Measurements from ENCODE around the gene GRM4. TPM values are rescaled to one million over a fixed set of nuclear protein-coding genes. Genes with fewer than 3 reads are reported as not detected.

Gene GRM4
- total RNA-seq, 1 experiment from 2014 or later: not detected

DNA sequence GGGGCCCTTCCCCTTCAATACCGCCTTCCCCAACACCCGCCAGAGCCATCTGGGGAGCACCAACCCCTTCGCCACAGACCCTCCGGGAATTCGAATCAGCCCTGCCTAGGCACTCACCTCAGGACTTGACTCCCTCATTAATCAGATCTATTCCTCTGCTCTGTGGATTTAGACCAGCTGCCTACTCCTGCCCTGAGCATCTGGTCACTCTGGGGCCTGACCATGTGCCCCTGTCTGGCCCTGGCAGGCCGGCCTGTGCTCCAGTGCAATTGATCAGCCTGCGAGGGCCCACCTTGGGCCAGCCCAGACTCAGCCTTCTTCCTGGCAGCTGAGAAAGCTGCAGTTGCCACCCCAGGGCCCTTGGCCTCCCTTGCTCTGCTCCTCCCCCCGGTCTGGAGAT is 46.0 kb downstream of the GRM4 start:
- Mint-ChIP-seq H3K9me3 (ENCODE audit: low read depth, unreplicated experiment) (no peaks in the 10 kb centered on the region), H3K4me1 (ENCODE audit: low read depth, unreplicated experiment) (no peaks in the 10 kb centered on the region), H3K4me3 (ENCODE audit: low read depth, unreplicated experiment) (no peak overlapping the region), H3K36me3 (ENCODE audit: insufficient read depth, unreplicated experiment) (no peaks in the 10 kb centered on the region), H3K27me3 (ENCODE audit: unreplicated experiment) (peaks cover 100% of the 10 kb centered on the region), H3K27ac (ENCODE audit: unreplicated experiment) (no peak overlapping the region)
- DNase-seq: no peak
- CTCF ChIA-PET: no interaction called here
- TF ChIP-seq, protein P1, sequence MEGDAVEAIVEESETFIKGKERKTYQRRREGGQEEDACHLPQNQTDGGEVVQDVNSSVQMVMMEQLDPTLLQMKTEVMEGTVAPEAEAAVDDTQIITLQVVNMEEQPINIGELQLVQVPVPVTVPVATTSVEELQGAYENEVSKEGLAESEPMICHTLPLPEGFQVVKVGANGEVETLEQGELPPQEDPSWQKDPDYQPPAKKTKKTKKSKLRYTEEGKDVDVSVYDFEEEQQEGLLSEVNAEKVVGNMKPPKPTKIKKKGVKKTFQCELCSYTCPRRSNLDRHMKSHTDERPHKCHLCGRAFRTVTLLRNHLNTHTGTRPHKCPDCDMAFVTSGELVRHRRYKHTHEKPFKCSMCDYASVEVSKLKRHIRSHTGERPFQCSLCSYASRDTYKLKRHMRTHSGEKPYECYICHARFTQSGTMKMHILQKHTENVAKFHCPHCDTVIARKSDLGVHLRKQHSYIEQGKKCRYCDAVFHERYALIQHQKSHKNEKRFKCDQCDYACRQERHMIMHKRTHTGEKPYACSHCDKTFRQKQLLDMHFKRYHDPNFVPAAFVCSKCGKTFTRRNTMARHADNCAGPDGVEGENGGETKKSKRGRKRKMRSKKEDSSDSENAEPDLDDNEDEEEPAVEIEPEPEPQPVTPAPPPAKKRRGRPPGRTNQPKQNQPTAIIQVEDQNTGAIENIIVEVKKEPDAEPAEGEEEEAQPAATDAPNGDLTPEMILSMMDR (IDR thresholded peaks at IDR 0.05; ENCODE audit: unreplicated experiment): no peak
- no TSS peak for BruUV-seq (replicated peaks)
- intact Hi-C loops (cut with micrococcal nuclease; ENCODE audit: unreplicated experiment): no loop called here

DNA sequence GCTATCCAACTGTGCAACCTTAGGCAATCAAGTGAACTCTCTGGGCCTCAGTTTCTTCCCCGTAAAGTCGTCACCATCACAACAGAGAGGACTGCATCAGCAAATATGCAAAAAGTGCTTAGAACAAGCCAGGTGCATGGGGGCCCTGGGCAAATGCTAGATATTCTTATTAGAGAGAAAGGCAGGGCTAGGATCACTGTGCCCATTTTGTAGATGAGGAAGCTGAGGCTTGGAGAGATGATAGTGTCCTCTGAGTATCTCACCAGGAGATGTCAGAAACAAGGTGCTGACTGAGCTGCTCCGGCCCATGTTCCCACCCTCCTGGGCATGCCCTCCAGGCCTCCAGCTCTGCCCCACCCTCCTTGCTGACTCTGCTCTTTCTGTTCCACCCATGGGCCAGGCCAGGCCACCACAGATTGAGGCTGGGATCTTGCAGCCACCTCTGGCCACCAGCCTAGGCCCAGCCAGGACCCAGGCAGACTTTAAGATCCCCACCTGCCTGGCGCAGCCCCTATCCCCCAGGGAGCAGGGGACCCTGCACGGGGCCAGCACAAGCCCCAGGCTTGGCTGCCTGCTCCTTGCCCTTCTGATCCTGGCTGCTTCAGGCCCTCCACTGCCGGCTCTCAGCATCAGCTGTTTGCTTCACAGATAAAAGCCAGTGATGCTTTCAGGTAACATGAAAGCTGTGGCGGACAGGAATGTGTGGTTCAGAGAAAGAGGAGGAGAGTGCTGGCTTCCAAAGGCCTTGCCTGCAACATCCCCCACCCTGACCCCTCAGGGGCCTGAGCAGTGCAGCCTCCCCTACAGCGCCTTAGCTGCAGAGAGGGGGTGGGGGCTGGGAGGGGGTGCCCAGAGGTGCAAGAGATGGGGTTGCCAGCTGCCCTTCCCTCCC is 47.6 kb downstream of the GRM4 start:
- TF ChIP-seq, protein P1 (IDR thresholded peaks at IDR 0.05; ENCODE audit: unreplicated experiment): no peak
- CTCF ChIA-PET: interaction anchor here (0.6 kb wide), 2 partner anchors 329 to 940 kb away, joined by 3 read pairs; no protein-coding TSS in a partner anchor
- Mint-ChIP-seq H3K4me1 (ENCODE audit: low read depth, unreplicated experiment) (no peaks in the 10 kb centered on the region), H3K36me3 (ENCODE audit: insufficient read depth, unreplicated experiment) (no peaks in the 10 kb centered on the region), H3K9me3 (ENCODE audit: low read depth, unreplicated experiment) (no peaks in the 10 kb centered on the region), H3K27ac (ENCODE audit: unreplicated experiment) (no peak overlapping the region), H3K4me3 (ENCODE audit: low read depth, unreplicated experiment) (no peak overlapping the region), H3K27me3 (ENCODE audit: unreplicated experiment) (peaks cover 100% of the 10 kb centered on the region)
- BruUV-seq (replicated peaks): no TSS peak
- intact Hi-C loops (cut with micrococcal nuclease; ENCODE audit: unreplicated experiment): no loop called here
- no peak for DNase-seq

DNA sequence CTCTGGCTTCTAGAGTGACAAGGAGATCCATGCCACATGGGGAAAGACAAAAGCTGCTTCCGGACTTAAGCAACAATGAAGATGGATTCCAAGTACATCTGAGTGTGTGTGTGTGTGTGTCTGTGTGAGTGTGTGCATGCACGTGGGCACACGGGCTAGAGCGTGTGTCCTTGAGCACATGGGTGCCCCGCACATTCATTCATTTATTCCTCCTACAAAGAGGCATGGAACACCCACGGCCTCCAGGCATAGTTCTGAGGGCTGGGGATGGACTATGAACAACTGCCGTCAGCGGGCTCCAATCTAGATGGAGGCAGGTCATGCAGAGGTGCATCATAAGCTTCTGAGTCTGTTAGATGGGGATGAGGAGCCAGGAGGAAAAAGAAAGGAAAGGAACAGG is 49.1 kb downstream of the GRM4 start:
- TF ChIP-seq, protein P1 (IDR thresholded peaks at IDR 0.05; ENCODE audit: unreplicated experiment): no peak
- intact Hi-C loops (cut with micrococcal nuclease; ENCODE audit: unreplicated experiment): no loop called here
- H3K27ac Mint-ChIP-seq (ENCODE audit: unreplicated experiment): no peak overlapping the region
- peaks cover 100% of the 10 kb centered on the region for H3K27me3 Mint-ChIP-seq (ENCODE audit: unreplicated experiment)
- no peaks in the 10 kb centered on the region for H3K9me3 Mint-ChIP-seq (ENCODE audit: low read depth, unreplicated experiment)
- no peak overlapping the region for H3K4me3 Mint-ChIP-seq (ENCODE audit: low read depth, unreplicated experiment)
- no peak for DNase-seq
- CTCF ChIA-PET: no interaction called here
- H3K36me3 Mint-ChIP-seq (ENCODE audit: insufficient read depth, unreplicated experiment): no peaks in the 10 kb centered on the region
- BruUV-seq (replicated peaks): no TSS peak
- no peaks in the 10 kb centered on the region for H3K4me1 Mint-ChIP-seq (ENCODE audit: low read depth, unreplicated experiment)

DNA sequence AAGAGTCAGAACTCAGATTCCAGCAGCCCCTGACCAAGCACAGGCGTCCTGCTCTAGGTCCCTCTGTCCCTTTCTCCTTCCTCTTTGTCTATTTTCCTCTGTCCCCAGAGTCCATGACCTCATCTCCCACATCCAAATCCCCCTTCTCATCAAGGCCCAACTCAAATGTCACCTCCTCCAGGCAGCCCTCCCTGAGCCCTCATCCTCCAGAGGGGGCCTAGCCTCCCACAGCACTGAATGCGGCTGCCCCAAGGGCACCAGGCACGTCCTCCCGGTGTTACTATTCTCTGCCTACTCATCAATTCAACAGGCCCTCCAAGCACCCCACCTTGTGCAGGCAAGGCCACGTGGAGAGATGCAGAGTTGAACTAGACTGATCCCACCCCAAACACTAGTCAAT is 49.7 kb downstream of the GRM4 start:
- H3K9me3 Mint-ChIP-seq (ENCODE audit: low read depth, unreplicated experiment): no peaks in the 10 kb centered on the region
- H3K36me3 Mint-ChIP-seq (ENCODE audit: insufficient read depth, unreplicated experiment): no peaks in the 10 kb centered on the region
- peaks cover 100% of the 10 kb centered on the region for H3K27me3 Mint-ChIP-seq (ENCODE audit: unreplicated experiment)
- no TSS peak for BruUV-seq (replicated peaks)
- DNase-seq: no peak
- H3K4me1 Mint-ChIP-seq (ENCODE audit: low read depth, unreplicated experiment): no peaks in the 10 kb centered on the region
- no peak overlapping the region for H3K4me3 Mint-ChIP-seq (ENCODE audit: low read depth, unreplicated experiment)
- intact Hi-C loops (cut with micrococcal nuclease; ENCODE audit: unreplicated experiment): no loop called here
- CTCF ChIA-PET: no interaction called here
- no peak overlapping the region for H3K27ac Mint-ChIP-seq (ENCODE audit: unreplicated experiment)
- TF ChIP-seq, protein P1 (IDR thresholded peaks at IDR 0.05; ENCODE audit: unreplicated experiment): no peak
